NCI-H146 treated with DMSO at 0.1 percent for 48 hours (cell line): ENCODE measurements around the gene PPP1R15B.

Experiments used
- DNase-seq: peaks from one replicate; lab custom pipeline; 2025; ENCODE audit not compliant: unreplicated experiment; lab: John Stamatoyannopoulos, UW

Gene PPP1R15B

DNA sequence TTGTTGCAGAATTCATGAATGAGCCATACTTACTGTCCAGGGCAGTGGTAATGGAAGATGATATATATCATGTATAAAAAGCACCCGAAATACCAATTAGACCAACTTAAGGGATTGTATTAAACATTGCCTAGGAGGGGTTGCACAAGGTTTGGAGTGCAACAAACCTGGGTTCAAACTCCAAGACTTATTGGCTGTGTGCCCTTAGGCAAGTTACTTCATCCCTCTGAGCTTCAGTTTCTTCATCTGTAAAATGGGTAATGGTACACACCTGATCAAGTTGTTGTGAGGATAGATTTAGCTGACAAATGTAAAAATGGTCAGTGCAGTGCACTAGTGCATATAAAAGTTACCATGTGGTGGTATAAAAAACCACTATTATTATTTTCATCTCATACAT is 9.8 kb upstream of the PPP1R15B start:
- no peak for DNase-seq

GRCh38 chr1:204420039-204421004 is 8.7 kb upstream of the PPP1R15B start:
- no peak for DNase-seq

- DNase-seq, result no peak
Observed at GRCh38 chr1:204419064-204419403, 7.4 kb upstream of the PPP1R15B start.

GRCh38 chr1:204418174-204419063 is 6.8 kb upstream of the PPP1R15B start:
- DNase-seq, result no peak

GRCh38 chr1:204417074-204417997 is 5.7 kb upstream of the PPP1R15B start:
- no peak for DNase-seq

- no peak for DNase-seq
Observed at GRCh38 chr1:204416589-204417073, 5.0 kb upstream of the PPP1R15B start.

- no peak for DNase-seq
Observed at GRCh38 chr1:204415351-204415750, 3.7 kb upstream of the PPP1R15B start.

DNA sequence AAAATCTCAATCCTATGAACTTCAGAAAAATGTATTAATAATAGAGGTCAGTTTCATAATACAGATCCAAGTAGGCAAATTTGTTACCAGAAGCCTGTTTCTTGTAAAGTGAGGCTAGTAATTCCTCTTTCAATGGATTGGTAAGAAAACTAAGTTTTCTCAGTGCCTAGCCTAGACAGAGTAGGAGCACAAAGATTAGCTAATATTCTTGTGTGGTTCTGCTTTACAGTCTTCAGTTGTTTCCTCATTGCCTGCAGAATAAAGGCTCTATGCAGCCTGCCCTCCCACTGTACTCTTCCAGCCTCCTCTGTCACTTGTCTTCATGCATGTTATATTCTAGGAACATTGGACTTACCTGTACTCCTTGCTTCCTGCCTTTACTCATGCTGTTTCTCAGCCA is 2.4 kb upstream of the PPP1R15B start:
- no peak for DNase-seq

- no peak for DNase-seq
Observed at GRCh38 chr1:204413170-204413535, 1.5 kb upstream of the PPP1R15B start.

- DNase-seq, result no peak
Observed at GRCh38 chr1:204410688-204411450, 748 bp downstream of the PPP1R15B start.

DNA sequence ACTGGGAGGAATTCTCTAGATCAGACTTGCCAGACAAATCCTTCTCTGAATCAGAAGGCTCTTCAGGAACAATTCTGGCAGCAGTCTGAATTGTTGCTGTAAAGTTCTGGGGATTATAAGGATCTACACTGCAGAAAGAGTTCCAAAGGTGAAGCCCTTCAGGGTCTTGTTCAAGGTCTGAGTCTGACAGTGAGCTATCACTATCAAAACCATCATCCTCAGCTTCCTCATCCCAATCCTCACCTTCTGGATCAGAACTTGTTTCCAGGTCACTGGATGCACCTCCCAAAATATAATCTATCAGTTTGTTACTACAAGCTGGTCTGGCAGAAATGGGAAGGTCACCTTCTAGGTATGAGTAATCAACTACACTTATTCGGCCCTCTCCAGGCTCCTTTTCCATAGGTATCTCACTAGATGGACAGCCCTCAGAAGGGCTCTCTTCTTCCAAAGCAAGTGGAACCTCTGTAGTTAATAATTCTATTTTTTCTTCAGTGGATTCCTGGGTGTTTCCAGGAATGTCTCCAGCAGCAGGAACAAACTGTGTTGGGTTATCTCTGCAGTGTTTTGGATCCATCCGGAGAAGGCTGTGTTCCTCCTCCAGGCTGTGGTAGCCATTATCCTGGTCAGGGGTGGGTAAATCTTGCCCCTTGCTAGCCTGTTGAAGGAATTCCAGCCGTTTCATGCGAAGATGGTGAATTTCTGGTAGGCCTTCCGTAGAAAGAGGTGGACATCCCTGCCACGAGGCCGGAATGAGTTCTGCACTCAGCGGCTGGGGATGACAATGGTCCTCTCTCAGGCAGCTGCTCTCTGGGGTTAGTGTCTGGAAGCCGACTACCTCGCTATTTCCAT is 1.6 kb downstream of the PPP1R15B start:
- DNase-seq, result no peak

- DNase-seq, result no peak
Observed at GRCh38 chr1:204409123-204409522, 2.5 kb downstream of the PPP1R15B start.

DNA sequence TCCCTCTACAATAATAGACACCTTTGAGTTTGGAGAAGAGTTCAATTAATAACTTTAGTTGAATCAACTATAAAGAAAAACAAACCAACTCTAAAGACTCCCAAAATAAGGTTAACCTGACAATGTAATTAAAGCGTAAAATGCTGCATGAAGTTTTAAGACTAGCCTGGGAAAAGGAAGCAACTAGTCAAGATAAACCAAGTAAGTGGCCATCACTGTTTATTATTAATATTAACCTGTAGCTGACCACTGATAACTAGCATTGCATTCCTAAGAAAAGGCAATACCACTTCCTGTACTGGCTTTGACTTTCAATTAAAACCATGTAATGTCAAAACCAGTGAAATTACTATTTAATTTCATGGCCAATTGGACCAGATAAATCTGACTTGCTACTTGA is 3.0 kb downstream of the PPP1R15B start:
- no peak for DNase-seq

- no peak for DNase-seq
Observed at GRCh38 chr1:204408074-204408507, 3.5 kb downstream of the PPP1R15B start.

GRCh38 chr1:204407295-204407971 is 4.2 kb downstream of the PPP1R15B start:
- DNase-seq, result no peak

DNA sequence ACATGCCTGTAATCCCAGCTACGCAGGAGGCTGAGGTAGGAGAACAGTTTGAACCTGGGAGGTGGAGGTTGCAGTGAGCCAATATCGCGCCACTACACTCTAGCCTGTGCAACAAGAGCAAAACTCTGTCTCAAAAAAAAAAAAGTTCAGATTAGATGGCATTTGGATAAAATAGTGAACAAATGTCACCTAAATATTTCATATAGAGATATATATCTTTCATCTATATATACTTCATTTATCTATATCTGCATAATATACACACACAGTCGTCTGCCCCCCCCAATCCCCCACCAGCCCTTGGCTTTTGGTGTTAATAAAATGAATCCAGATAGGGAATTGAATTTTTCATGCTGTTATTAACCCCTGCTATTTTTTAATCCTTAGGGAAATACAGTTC is 5.0 kb downstream of the PPP1R15B start:
- DNase-seq, result no peak

- DNase-seq, result no peak
Observed at GRCh38 chr1:204405988-204406387, 5.6 kb downstream of the PPP1R15B start.

DNA sequence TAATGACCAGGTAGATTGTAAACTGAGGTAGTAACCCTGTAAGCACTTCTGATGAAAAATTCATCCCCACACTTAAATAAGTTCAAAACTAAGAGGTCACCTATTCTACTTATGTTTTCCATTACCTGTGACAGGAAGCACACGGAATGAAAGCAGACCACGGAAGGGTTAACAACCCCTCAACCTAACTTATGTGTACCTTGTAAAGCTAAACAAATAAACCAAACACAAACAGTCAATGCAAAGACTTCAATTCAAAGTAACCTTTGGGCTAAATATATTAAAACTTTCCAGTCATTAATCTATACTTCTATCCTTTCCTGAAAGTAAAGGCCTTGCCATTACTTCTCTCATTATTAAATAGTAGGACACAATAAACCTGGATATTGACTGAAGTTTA is 7.0 kb downstream of the PPP1R15B start:
- no peak for DNase-seq

- no peak for DNase-seq
Observed at GRCh38 chr1:204402391-204402790, 9.2 kb downstream of the PPP1R15B start.
